GM12878 (cell line): Measurements from ENCODE around the gene MPDZ. TPM values are rescaled to one million over a fixed set of nuclear protein-coding genes. Genes with fewer than 3 reads are reported as not detected.

Source experiments
- ATAC-seq: fragments of 200-7000 bp; cut with Tn5 transposase; 3 replicates; pipeline ENCODE4 v1.9.1; 2020; ENCODE audit warnings: mild to moderate bottlenecking, moderate library complexity
- BruUV-seq: library from RNA; stranded (reverse); fragments of 400-500 nt; replicated peaks from 2 replicates; lab custom pipeline; 2021; lab: Mats Ljungman, UMichigan
- CTCF ChIA-PET: fragments of 300-600 bp; sonication (Branson Sonifier 250); formaldehyde crosslinking; extraction: SDS; loops from one replicate; lab custom pipeline; 2021; ENCODE audit warnings: inconsistent platforms; lab: Yijun Ruan, JAX
- POLR2A ChIA-PET: fragments of 350-600 bp; formaldehyde crosslinking; extraction: SDS; loops from one replicate; lab custom pipeline; 2021; ENCODE audit warnings: inconsistent platforms; lab: Charles Lee
- RAD21 ChIA-PET: fragments of 300-600 bp; sonication (Branson Sonifier 250); formaldehyde crosslinking; loops from one replicate; lab custom pipeline; 2023; ENCODE audit warnings: antibody characterized with exemption; ENCODE audit not compliant: unreplicated experiment; lab: Charles Lee
- SMC1A ChIA-PET: fragments of 300-600 bp; sonication (Branson Sonifier 250); formaldehyde crosslinking; loops from one replicate; lab custom pipeline; 2023; ENCODE audit not compliant: unreplicated experiment, uncharacterized antibody; lab: Charles Lee
- DNase-seq: peaks from one replicate; pipeline ENCODE4 v3.0.0-alpha.2; 2011; ENCODE audit warnings: low read depth, low spot score
- FAIRE-seq: peaks from 3 replicates; lab custom pipeline; 2011; peaks lifted over from hg19 to GRCh38; lab: Jason Lieb, UNC
- H2AFZ ChIP-seq: 2 replicates; pipeline ENCODE4 v1.6.0; 2011; ENCODE audit warnings: low read depth, low read length, control low read depth; ENCODE audit not compliant: control insufficient read depth
- H3K27ac ChIP-seq: 2 replicates; pipeline ENCODE4 v1.5.1; 2011; ENCODE audit warnings: control low read depth; ENCODE audit not compliant: control insufficient read depth, insufficient read depth
- H3K27me3 ChIP-seq, 2 experiments: replicated peaks in 1 of 2; 2 replicates each; pipeline versions ENCODE4 v1.6.0 to v1.6.1; 2011; ENCODE audit warnings: low read length in 1 of 2; ENCODE audit not compliant: control insufficient read depth in 2 of 2, insufficient read depth in 2 of 2
- H3K36me3 ChIP-seq, 2 experiments: 2 replicates each; pipeline ENCODE4 v1.5.1; 2011; ENCODE audit warnings: low read length in 1 of 2; ENCODE audit not compliant: control insufficient read depth in 2 of 2, insufficient read depth in 2 of 2
- H3K4me1 ChIP-seq: 2 replicates; pipeline ENCODE4 v1.6.1; 2011; ENCODE audit warnings: mild to moderate bottlenecking, low read length, moderate library complexity, mixed read lengths; ENCODE audit not compliant: control insufficient read depth, insufficient read depth
- H3K4me2 ChIP-seq: 2 replicates; pipeline ENCODE4 v1.6.0; 2011; ENCODE audit warnings: control low read depth; ENCODE audit not compliant: control insufficient read depth, insufficient read depth
- H3K4me3 ChIP-seq: fragments of 200-600 bp; sonication (generic); 2 replicates; pipeline ENCODE4 v1.5.1; 2016
- H3K79me2 ChIP-seq: 2 replicates; pipeline ENCODE4 v1.6.0; 2011; ENCODE audit warnings: low read length; ENCODE audit not compliant: control insufficient read depth, insufficient read depth
- H3K9ac ChIP-seq: 2 replicates; pipeline ENCODE4 v1.8.0; 2011; ENCODE audit warnings: low read length, control low read depth, mixed read lengths; ENCODE audit not compliant: control insufficient read depth, insufficient read depth
- H3K9me3 ChIP-seq: replicated peaks from 3 replicates; pipeline ENCODE4 v1.5.1; 2011; ENCODE audit warnings: mild to moderate bottlenecking, low read length; ENCODE audit not compliant: control insufficient read depth, insufficient read depth
- H4K20me1 ChIP-seq: 2 replicates; pipeline ENCODE4 v1.6.0; 2011; ENCODE audit not compliant: control insufficient read depth, insufficient read depth
- CUX1 ChIP-seq: IDR thresholded peaks from 2 replicates; pipeline ENCODE4 v1.6.1; 2012; ENCODE audit warnings: improper control_type of control experiment, low read depth, low read length; ENCODE audit not compliant: insufficient replicate concordance
- ELK1 ChIP-seq: IDR thresholded peaks from 2 replicates; pipeline ENCODE4 v1.6.1; 2012; ENCODE audit warnings: low read depth, low read length, improper control_type of control experiment
- MYB ChIP-seq: fragments of 150-350 bp; IDR thresholded peaks from 2 replicates; pipeline ENCODE4 v1.6.1; 2014; ENCODE audit warnings: mild to moderate bottlenecking, low read depth, low read length, borderline replicate concordance
- NFXL1 ChIP-seq: fragments of 450-650 bp; IDR thresholded peaks from 2 replicates; pipeline ENCODE4 v1.6.1; 2017; ENCODE audit warnings: antibody characterized with exemption, mild to moderate bottlenecking, borderline replicate concordance
- POLR2A ChIP-seq: IDR thresholded peaks from 2 replicates; pipeline ENCODE4 v1.6.1; 2011; ENCODE audit warnings: low read depth, mild to moderate bottlenecking, low read length
- RUNX3 ChIP-seq: IDR thresholded peaks from 2 replicates; pipeline ENCODE4 v1.6.1; 2012; ENCODE audit warnings: low read length, inconsistent platforms
- TCF3 ChIP-seq: IDR thresholded peaks from 2 replicates; pipeline ENCODE4 v1.6.1; 2012; ENCODE audit warnings: low read depth, mild to moderate bottlenecking, low read length, borderline replicate concordance; ENCODE audit not compliant: insufficient read depth
- TCF7 ChIP-seq: IDR thresholded peaks from 2 replicates; pipeline ENCODE4 v1.6.1; 2014; ENCODE audit warnings: antibody characterized with exemption, borderline replicate concordance
- ZBTB4 ChIP-seq: fragments of 450-650 bp; formaldehyde crosslinking; IDR thresholded peaks from 2 replicates; pipeline ENCODE4 v1.4.0; 2022; ENCODE audit warnings: mild to moderate bottlenecking, moderate library complexity
- ZNF24 ChIP-seq: fragments of 450-650 bp; IDR thresholded peaks from 2 replicates; pipeline ENCODE4 v1.6.1; 2017; ENCODE audit warnings: antibody characterized with exemption, mild to moderate bottlenecking
- ZSCAN29 ChIP-seq: fragments of 450-650 bp; IDR thresholded peaks from 2 replicates; pipeline ENCODE4 v1.6.1; 2017; ENCODE audit warnings: mild to moderate bottlenecking, moderate library complexity
- in situ Hi-C: fragments of 300-500 bp; cut with MboI; formaldehyde crosslinking; loops from 9 replicates; pipeline ENCODE4 v1.14.3; 2018; ENCODE audit warnings: mixed read lengths
- intact Hi-C: fragments of 100-400 bp; cut with micrococcal nuclease; formaldehyde crosslinking; loops from one replicate; pipeline ENCODE4 v1.14.2; 2022; ENCODE audit not compliant: unreplicated experiment
- polyA plus RNA-seq, 11 experiments: library from polyadenylated mRNA; depleted of rRNA in 4 of 11; unstranded in 6 of 11; stranded (reverse) in 5 of 11; fragments of >200 nt; fragmentation: Nextera tagmentation in 4 of 11; fragmentation: Illumina TruSeq in 1 of 11; extraction: Ambion mirVana in 4 of 11; extraction: Trizol in 1 of 11; gene quantifications; 1 replicate in 1 of 11; 2 replicates in 10 of 11; pipeline versions ENCODE4 v1.2.1 to v1.2.3, GENCODE V29; 2011 to 2016; ENCODE audit warnings: inconsistent platforms in 2 of 11, missing spikeins in 2 of 11, low read depth in 1 of 11
- total RNA-seq, 4 experiments: library from RNA; depleted of rRNA in 3 of 4; stranded (reverse); fragments of >200 nt in 3 of 4; fragmentation: Illumina TruSeq in 1 of 4; extraction: Trizol in 1 of 4; gene quantifications; 2 replicates each; pipeline versions ENCODE4 v1.2.1 to v1.2.3, GENCODE V29; 2013 to 2021
- TF ChIP-seq, protein P1 (sequence below): IDR thresholded peaks from 2 replicates; pipeline ENCODE4 v1.6.1; 2011; ENCODE audit warnings: mild to moderate bottlenecking, low read depth, low read length, moderate library complexity; ENCODE audit not compliant: insufficient replicate concordance
- TF ChIP-seq, protein P2 (sequence below): IDR thresholded peaks from 2 replicates; pipeline ENCODE4 v1.6.1; 2012; ENCODE audit warnings: low read depth, low read length, improper control_type of control experiment

Gene MPDZ
- total and polyA plus RNA-seq, 10 of the 15 experiments (the other 5 are each of a cell fraction or from before 2014, with no cell fraction given): 0.36 TPM; not detected in 9

- H3K4me3 ChIP-seq: no peak overlapping the region
- H3K27me3 ChIP-seq: no peaks in the 10 kb centered on the region
- H3K9me3 ChIP-seq: no peaks in the 10 kb centered on the region
- RAD21 ChIA-PET: no interaction called here
- H3K4me2 ChIP-seq: no peak overlapping the region
- SMC1A ChIA-PET: no interaction called here
- H3K4me1 ChIP-seq: no peaks in the 10 kb centered on the region
- H2AFZ ChIP-seq: no peak overlapping the region
- in situ Hi-C loops: no loop called here
- no peak overlapping the region for H3K9ac ChIP-seq
- no peak for DNase-seq
- H4K20me1 ChIP-seq: no peaks in the 10 kb centered on the region
- FAIRE-seq: no peak
- no peaks in the 10 kb centered on the region for H3K36me3 ChIP-seq
- POLR2A ChIA-PET: no interaction called here
- no peak overlapping the region for H3K27ac ChIP-seq
- no peaks in the 10 kb centered on the region for H3K79me2 ChIP-seq
- no peak for ATAC-seq
- BruUV-seq: no TSS peak
- intact Hi-C loops: no loop called here
- CTCF ChIA-PET: no interaction called here
- TF ChIP-seq RUNX3 (no peak), ZSCAN29 (no peak), ZNF24 (no peak), MYB (no peak), CUX1 (no peak), ELK1 (no peak), ZBTB4 (CRISPR knock-in tag) (no peak), NFXL1 (no peak), TCF7 (no peak), TCF3 (no peak), POLR2A (no peak)
- TF ChIP-seq, protein P1, sequence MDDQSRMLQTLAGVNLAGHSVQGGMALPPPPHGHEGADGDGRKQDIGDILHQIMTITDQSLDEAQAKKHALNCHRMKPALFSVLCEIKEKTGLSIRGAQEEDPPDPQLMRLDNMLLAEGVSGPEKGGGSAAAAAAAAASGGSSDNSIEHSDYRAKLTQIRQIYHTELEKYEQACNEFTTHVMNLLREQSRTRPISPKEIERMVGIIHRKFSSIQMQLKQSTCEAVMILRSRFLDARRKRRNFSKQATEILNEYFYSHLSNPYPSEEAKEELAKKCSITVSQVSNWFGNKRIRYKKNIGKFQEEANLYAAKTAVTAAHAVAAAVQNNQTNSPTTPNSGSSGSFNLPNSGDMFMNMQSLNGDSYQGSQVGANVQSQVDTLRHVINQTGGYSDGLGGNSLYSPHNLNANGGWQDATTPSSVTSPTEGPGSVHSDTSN: no peak
- TF ChIP-seq, protein P2, sequence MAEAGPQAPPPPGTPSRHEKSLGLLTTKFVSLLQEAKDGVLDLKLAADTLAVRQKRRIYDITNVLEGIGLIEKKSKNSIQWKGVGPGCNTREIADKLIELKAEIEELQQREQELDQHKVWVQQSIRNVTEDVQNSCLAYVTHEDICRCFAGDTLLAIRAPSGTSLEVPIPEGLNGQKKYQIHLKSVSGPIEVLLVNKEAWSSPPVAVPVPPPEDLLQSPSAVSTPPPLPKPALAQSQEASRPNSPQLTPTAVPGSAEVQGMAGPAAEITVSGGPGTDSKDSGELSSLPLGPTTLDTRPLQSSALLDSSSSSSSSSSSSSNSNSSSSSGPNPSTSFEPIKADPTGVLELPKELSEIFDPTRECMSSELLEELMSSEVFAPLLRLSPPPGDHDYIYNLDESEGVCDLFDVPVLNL: no peak
These were observed 154.2 kb downstream of the MPDZ start for GRCh38 chr9:13125261-13125660.
